ENCODE measurements around the gene SPR.

Gene SPR

DNA sequence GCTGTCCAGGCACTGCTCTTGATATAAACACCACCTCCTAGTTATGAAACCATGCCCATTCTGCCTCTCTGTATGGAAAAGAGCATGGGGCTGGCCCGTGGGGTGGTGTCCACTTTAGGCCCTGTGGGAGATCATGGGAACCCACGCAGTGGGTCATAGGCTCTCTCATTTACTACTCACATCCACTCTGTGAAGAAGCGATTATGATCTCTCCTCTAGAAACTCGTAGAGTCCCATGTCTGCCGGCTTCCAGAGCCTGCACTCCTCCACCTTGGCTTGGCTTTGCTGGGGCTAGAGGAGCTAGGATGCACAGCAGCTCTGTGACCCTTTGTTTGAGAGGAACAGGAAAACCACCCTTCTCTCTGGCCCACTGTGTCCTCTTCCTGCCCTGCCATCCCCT lies 46.0 kb downstream of the SPR start:
- DNase-seq, result no peak

DNA sequence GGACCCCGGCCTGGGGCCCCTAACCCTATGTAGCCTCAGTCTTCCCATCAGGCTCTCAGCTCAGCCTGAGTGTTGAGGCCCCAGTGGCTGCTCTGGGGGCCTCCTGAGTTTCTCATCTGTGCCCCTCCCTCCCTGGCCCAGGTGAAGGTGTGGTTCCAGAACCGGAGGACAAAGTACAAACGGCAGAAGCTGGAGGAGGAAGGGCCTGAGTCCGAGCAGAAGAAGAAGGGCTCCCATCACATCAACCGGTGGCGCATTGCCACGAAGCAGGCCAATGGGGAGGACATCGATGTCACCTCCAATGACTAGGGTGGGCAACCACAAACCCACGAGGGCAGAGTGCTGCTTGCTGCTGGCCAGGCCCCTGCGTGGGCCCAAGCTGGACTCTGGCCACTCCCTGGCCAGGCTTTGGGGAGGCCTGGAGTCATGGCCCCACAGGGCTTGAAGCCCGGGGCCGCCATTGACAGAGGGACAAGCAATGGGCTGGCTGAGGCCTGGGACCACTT lies 46.5 kb downstream of the SPR start:
- DNase-seq, result no peak

DNA sequence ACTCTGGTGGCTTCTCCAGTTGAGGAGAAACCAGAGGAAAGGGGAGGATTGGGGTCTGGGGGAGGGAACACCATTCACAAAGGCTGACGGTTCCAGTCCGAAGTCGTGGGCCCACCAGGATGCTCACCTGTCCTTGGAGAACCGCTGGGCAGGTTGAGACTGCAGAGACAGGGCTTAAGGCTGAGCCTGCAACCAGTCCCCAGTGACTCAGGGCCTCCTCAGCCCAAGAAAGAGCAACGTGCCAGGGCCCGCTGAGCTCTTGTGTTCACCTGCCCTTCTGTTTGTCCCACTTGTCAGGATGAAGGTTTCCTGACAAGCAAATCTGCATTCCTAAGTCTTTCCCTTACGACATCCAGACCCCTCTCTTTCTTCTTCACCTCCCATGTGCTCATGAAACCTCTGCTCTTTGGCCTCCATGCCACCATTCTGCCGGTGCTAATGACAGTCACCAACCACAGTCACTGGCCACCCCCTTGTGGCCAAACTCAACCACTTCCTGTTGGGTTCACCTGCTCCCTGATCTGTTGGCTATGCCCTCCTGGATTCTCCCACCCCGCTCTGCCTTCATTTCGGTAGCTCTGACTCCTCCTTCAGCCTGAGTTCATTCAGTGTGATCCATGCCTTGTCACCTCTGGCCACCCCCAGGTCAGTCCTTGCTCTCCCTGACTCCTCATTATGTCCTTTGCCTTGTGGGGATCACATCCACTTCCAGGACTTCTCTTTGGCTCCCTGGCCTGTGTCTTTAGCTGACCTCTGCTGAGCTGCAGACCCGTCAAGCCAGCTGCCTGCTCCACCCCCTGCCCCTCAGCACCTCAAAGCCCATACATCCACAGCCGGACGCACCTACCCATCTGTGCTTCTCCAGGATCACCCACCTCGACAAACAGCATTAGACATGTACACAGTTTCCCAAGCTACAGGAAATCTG lies 47.7 kb downstream of the SPR start:
- peak in 1 of 2 experiments; percentile 10 for DNase-seq

DNA sequence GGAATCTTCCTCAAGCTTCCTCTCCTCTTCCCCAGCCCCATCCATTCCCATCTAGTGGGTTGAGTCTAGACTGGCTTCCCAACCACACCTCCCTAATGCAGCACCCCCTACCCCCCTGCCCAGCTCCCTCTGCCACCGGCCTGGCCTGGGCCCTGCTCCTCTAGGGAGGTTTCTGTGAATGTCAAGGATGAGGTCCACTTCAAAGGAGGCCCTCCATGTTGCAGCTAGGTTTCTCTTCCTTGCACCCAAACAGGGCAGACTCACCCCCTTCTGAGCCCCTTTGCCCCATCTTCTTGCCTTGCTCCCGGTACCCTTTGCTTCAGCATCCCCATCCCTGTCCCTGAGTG lies 48.4 kb downstream of the SPR start:
- no peak for DNase-seq

DNA sequence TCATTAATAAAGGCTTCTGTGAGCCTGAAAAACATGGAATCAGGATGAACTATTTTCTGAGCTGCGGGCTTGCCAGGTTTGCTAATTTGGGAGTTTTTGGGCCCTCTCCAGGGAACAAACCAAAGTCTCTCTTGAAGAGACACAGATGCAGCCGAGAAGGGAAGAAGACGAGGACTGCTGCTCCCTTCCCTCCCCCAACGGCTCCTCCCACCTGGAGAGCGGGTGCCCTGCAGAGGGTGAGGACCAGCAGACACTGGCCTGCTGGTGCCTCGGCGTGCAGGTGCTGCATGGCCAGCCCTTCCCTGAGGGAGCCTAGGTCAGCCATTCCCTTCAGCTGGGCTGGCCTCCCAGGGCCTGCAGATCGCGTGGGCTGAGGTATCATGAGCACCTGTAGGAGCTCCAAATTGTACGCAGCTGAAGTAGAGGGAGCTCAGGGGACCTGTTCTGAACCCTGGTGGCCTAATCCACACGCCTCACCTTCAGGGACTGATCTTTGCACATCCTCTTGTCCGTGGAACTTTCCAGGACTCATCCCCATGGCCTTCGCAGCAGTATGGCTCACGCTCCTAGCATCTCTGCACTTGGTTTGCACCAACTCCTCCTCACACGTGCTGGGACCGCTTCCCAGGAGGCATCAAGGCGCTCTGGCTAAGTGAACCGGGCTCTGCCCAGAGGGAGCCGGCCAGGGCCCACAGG lies 49.6 kb downstream of the SPR start:
- no peak for DNase-seq

DNA sequence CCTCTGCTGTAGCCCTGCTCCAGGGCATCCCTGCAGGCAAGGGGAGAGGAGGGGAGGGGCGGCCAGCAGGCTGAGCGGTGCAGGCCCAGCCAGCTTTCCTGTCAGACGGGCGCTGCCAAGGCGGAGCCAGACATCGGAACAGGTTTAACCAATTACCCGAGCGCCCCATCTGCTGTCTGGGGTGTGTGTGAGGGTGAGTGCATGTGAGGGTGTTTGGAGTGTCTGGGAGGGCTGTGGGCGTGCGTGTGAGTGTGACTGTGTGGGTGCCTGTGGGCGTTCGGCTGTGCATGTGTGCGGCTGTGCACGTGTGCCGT lies 50.1 kb downstream of the SPR start:
- no peak for DNase-seq

DNA sequence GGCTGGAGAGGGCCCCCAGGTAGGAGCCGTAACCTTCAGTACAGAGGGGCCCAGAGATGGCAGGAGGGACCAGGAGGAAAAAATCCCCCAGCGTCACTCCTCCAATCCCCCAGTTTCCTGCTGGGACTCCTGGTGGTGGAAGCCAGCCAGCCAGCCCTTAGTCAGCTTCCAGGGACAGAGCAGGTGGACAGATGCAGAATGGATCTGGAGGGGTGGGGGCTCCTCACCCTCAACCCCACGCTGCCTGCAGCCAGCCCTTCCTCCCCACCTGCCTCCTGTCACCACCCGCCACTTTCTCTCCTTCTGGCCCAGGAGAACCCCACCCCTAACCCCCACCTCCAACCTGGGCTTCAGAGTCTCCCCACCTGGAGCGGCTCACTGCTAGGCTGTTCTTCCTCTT lies 51.2 kb downstream of the SPR start:
- no peak for DNase-seq

DNA sequence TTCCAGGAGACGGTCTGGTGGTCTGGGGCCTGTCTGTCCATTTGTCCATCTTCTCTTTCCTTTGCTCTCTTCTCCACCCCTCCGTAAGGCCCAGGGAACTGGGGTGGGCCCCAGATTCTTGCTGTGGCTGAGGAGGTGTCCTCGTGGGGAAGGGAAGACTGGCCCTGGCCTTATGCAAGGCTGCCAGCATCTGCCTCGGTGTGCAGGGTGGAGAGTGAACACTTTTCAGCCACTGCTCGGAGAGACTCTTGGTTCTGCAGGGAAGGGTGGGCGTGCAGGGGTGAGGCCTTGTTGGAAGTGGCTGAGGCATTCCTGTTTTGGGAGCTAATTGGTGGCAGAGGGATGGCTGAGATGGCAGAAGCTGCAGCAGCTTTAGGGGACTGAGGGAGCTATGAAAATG lies 53.2 kb downstream of the SPR start:
- no peak for DNase-seq

DNA sequence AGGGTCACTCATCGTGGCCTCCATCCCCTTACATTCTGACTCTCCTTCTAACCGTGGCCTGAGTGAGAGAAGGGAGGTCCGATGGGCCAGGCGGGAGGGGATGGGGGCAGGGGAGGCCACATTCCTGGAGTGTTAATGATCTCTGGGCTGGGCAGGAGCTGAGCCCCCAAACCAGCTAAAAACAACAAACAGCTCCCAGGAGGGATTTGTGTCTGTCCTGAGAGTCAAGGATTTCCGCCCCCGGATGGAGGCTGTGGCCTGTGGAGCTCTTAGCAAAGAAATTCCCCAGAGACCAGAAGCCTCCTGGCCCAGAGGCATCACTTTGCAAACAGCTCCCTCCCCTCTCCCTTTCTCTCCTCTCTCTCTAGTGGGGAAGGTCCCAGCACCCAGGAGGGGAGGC lies 53.6 kb downstream of the SPR start:
- no peak for DNase-seq

Measured in SW 1271 (cell line).